ENCODE results near the gene LIX1. TPM values are rescaled to one million over a fixed set of nuclear protein-coding genes. Genes with fewer than 3 reads are reported as not detected.

The LIX1 gene
- total and polyA plus RNA-seq, 4 donors: not detected

Small RNA genes lying within 50 kb of the gene (small RNA-seq; reads per million reads assigned to genes)
- not detected for gene RNU1-73P

Other genes with a start within 250 kb of the LIX1 start
- gene LNPEP, start 206.5 kb downstream of the LIX1 start, total RNA-seq: 10 to 100 TPM; 15.8 to 19.7 TPM
- 1 to 10 TPM; 1.9 to 3.2 TPM for gene LNPEP, start 206.5 kb downstream of the LIX1 start, polyA plus RNA-seq
- gene RIOK2, start 40.6 kb upstream of the LIX1 start, total RNA-seq: 10 to 100 TPM; 10.1 TPM
- gene RIOK2, start 40.6 kb upstream of the LIX1 start, polyA plus RNA-seq: 10 to 100 TPM in 1 of 2 donors, 1 to 10 TPM in 1; 4.1 to 11.8 TPM